Astrocyte of the spinal cord (primary cell): ENCODE data around the gene KIDINS220.

Experiments used
- DNase-seq: peaks from one replicate; pipeline ENCODE4 v3.0.0; 2011; ENCODE audit warnings: low read depth, low spot score
- H3K4me3 ChIP-seq: 2 replicates; pipeline ENCODE4 v1.5.1; 2011; ENCODE audit warnings: low read depth, mild to moderate bottlenecking, low read length, moderate library complexity
- CTCF ChIP-seq: IDR thresholded peaks from 2 replicates; pipeline ENCODE4 v1.5.1; 2012; ENCODE audit warnings: low read depth, mild to moderate bottlenecking, low read length, inconsistent platforms
- in situ Hi-C: cut with HindIII; loops from 2 replicates; pipeline ENCODE4 v1.10.0; 2017; ENCODE audit warnings: low sequenced_read_pairs

The KIDINS220 gene

GRCh38 chr2:8863331-8863953 is 26.0 kb upstream of the KIDINS220 start:
- DNase-seq, result no peak
- no peak overlapping the region for H3K4me3 ChIP-seq
- TF ChIP-seq CTCF, result no peak
- in situ Hi-C loops, result no loop called here

- no peak for DNase-seq
Measured at GRCh38 chr2:8862230-8862629, 24.8 kb upstream of the KIDINS220 start.

GRCh38 chr2:8861797-8862196 is 24.4 kb upstream of the KIDINS220 start:
- in situ Hi-C loops, result no loop called here
- TF ChIP-seq CTCF, result no peak
- no peak for DNase-seq

More at GRCh38 chr2:8862230-8862629, 24.8 kb upstream of the KIDINS220 start:
- in situ Hi-C loops, result no loop called here
- no peak overlapping the region for H3K4me3 ChIP-seq
- TF ChIP-seq CTCF, result no peak

GRCh38 chr2:8860239-8860638 is 22.8 kb upstream of the KIDINS220 start:
- in situ Hi-C loops, result no loop called here
- TF ChIP-seq CTCF, result no peak
- no peak for DNase-seq
- no peak overlapping the region for H3K4me3 ChIP-seq

More at GRCh38 chr2:8861797-8862196, 24.4 kb upstream of the KIDINS220 start:
- no peak overlapping the region for H3K4me3 ChIP-seq

- TF ChIP-seq CTCF, result no peak
- DNase-seq, result no peak
- in situ Hi-C loops, result no loop called here
- no peak overlapping the region for H3K4me3 ChIP-seq
Measured at GRCh38 chr2:8858910-8859309, 21.5 kb upstream of the KIDINS220 start.

GRCh38 chr2:8858264-8858663 is 20.9 kb upstream of the KIDINS220 start:
- H3K4me3 ChIP-seq, result no peak overlapping the region
- in situ Hi-C loops, result no loop called here
- DNase-seq, result no peak
- TF ChIP-seq CTCF, result no peak
